K562 (cell line): ENCODE data around the gene PCNX4. TPM values are rescaled to one million over a fixed set of nuclear protein-coding genes. Genes with fewer than 3 reads are reported as not detected.

ENCODE experiments used
- ATAC-seq: fragments of 200-7000 bp; cut with Tn5 transposase; 3 replicates; pipeline ENCODE4 v1.9.1; 2020; ENCODE audit warnings: moderate library complexity
- BruUV-seq: library from RNA; stranded (reverse); fragments of 400-500 nt; replicated peaks from 2 replicates; lab custom pipeline; 2021; lab: Mats Ljungman, UMichigan
- CTCF ChIA-PET: fragments of 300-600 bp; formaldehyde crosslinking; extraction: SDS; loops from one replicate; lab custom pipeline; 2021; ENCODE audit warnings: low intra/inter-chr PET ratio; lab: Yijun Ruan, JAX
- POLR2A ChIA-PET: fragments of 300-600, 350-650 bp; sonication (Branson Sonifier 250); formaldehyde crosslinking; extraction: SDS; loops from one replicate; lab custom pipeline; 2021; ENCODE audit warnings: antibody characterized with exemption, inconsistent platforms; lab: Yijun Ruan, JAX
- DNase-seq, 4 experiments: peaks; one replicate each; pipeline versions ENCODE4 v3.0.0 to v3.0.0-alpha.2; 2011 to 2018; ENCODE audit warnings: low spot score in 3 of 4, mixed read lengths in 3 of 4; ENCODE audit errors: extremely low read depth in 1 of 4
- FAIRE-seq: peaks from 2 replicates; lab custom pipeline; 2011; peaks lifted over from hg19 to GRCh38; lab: Jason Lieb, UNC
- H2AFZ ChIP-seq: 2 replicates; pipeline ENCODE4 v1.6.0; 2011; ENCODE audit warnings: low read depth, low read length, control low read depth, inconsistent platforms
- H3K27ac ChIP-seq: fragments of 200-600 bp; 3 replicates; pipeline ENCODE4 v1.8.0; 2011; ENCODE audit warnings: low read depth, mild to moderate bottlenecking, control low read depth, inconsistent platforms, low read length, moderate library complexity, mixed read lengths; ENCODE audit errors: extremely low read depth
- H3K27me3 ChIP-seq, 2 experiments: fragments of 300-600 bp in 1 of 2; 2 replicates in 1 of 2; 3 replicates in 1 of 2; pipeline versions ENCODE4 v1.6.0 to v1.8.0; 2011; ENCODE audit warnings: inconsistent platforms in 2 of 2, low read length in 2 of 2, mild to moderate bottlenecking in 1 of 2, mixed read lengths in 1 of 2, moderate library complexity in 1 of 2; ENCODE audit not compliant: control insufficient read depth in 2 of 2, insufficient read depth in 2 of 2
- H3K36me3 ChIP-seq: fragments of 300-600 bp; 3 replicates; pipeline ENCODE4 v1.8.0; 2011; ENCODE audit warnings: mild to moderate bottlenecking, low read length, inconsistent platforms; ENCODE audit not compliant: control insufficient read depth, insufficient read depth
- H3K4me1 ChIP-seq, 2 experiments: fragments of 200-600 bp in 1 of 2; replicated peaks in 1 of 2; 2 replicates in 1 of 2; 3 replicates in 1 of 2; pipeline versions ENCODE4 v1.5.1 to v1.8.0; 2011; ENCODE audit warnings: inconsistent platforms in 2 of 2, low read length in 2 of 2, mild to moderate bottlenecking in 1 of 2, mixed read lengths in 1 of 2, moderate library complexity in 1 of 2; ENCODE audit not compliant: control insufficient read depth in 2 of 2, insufficient read depth in 2 of 2
- H3K4me2 ChIP-seq: 2 replicates; pipeline ENCODE4 v1.6.1; 2011; ENCODE audit warnings: low read length, control low read depth, inconsistent platforms, mixed read lengths; ENCODE audit not compliant: insufficient read depth
- H3K4me3 ChIP-seq: fragments of 200-600 bp; sonication (generic), shearing (Covaris generic); 2 replicates; pipeline ENCODE4 v1.5.1; 2016; ENCODE audit warnings: control low read depth, inconsistent platforms
- H3K79me2 ChIP-seq: fragments of 200-600 bp; 3 replicates; pipeline ENCODE4 v1.8.0; 2011; ENCODE audit warnings: low read length, inconsistent platforms; ENCODE audit not compliant: control insufficient read depth, insufficient read depth
- H3K9ac ChIP-seq, 2 experiments: 2 replicates each; pipeline versions ENCODE4 v1.6.0 to v1.6.1; 2011; ENCODE audit warnings: low read depth in 2 of 2, low read length in 2 of 2, control low read depth in 1 of 2, inconsistent platforms in 1 of 2, mild to moderate bottlenecking in 1 of 2, mixed read lengths in 1 of 2; ENCODE audit not compliant: insufficient read depth in 1 of 2
- H3K9me1 ChIP-seq: one replicate; pipeline ENCODE4 v1.6.0; 2011; ENCODE audit warnings: inconsistent platforms, mild to moderate bottlenecking, low read length, moderate library complexity; ENCODE audit not compliant: control insufficient read depth, insufficient read depth
- H3K9me3 ChIP-seq: replicated peaks from 2 replicates; pipeline ENCODE4 v1.5.1; 2011; ENCODE audit warnings: low read depth, low read length, inconsistent platforms; ENCODE audit not compliant: control insufficient read depth, insufficient read depth
- H4K20me1 ChIP-seq: replicated peaks from 2 replicates; pipeline ENCODE4 v1.6.1; 2011; ENCODE audit warnings: low read length, inconsistent platforms, mixed read lengths; ENCODE audit not compliant: control insufficient read depth, insufficient read depth
- CTCF ChIP-seq, 3 experiments: IDR thresholded peaks in 2 of 3; conservative IDR thresholded peaks in 1 of 3; 2 replicates each; pipeline ENCODE4 v1.5.1; 2011 to 2012; ENCODE audit warnings: low read length in 3 of 3, mild to moderate bottlenecking in 3 of 3, control low read depth in 2 of 3, improper control_type of control experiment in 1 of 3, inconsistent platforms in 1 of 3, low read depth in 1 of 3, mixed read lengths in 1 of 3, moderate library complexity in 1 of 3; ENCODE audit not compliant: insufficient read depth in 2 of 3
- ELK1 ChIP-seq: sonication (generic); formaldehyde crosslinking; IDR thresholded peaks from 2 replicates; pipeline ENCODE4 v1.8.1; 2022; ENCODE audit warnings: missing genetic modification reagents
- RREB1 ChIP-seq: fragments of 250-450 bp; sonication (Bioruptor Pico); IDR thresholded peaks from 2 replicates; pipeline ENCODE4 v1.4.0; 2020
- ZNF696 ChIP-seq: fragments of 250-450 bp; sonication (Bioruptor Pico); conservative IDR thresholded peaks from 2 replicates; pipeline ENCODE4 v1.4.0; 2020; ENCODE audit warnings: mild to moderate bottlenecking, moderate library complexity
- in situ Hi-C: fragments of 300-500 bp; cut with MboI; formaldehyde crosslinking; loops from 4 replicates; pipeline ENCODE4 v1.15.0; 2018; ENCODE audit warnings: inconsistent platforms, mixed read lengths
- intact Hi-C: fragments of 100-400 bp; cut with micrococcal nuclease; formaldehyde crosslinking; loops from 2 replicates; pipeline ENCODE4 v1.14.2; 2022
- polyA plus RNA-seq, 8 experiments: library from polyadenylated mRNA; depleted of rRNA in 4 of 8; stranded (reverse) in 5 of 8; unstranded in 3 of 8; fragments of >200 nt; fragmentation: Nextera tagmentation in 2 of 8; fragmentation: Illumina TruSeq in 1 of 8; extraction: Ambion mirVana in 2 of 8; extraction: Trizol in 1 of 8; gene quantifications; 2 replicates each; pipeline versions ENCODE4 v1.2.1 to v1.2.3, GENCODE V29; 2011 to 2014; ENCODE audit warnings: inconsistent platforms in 1 of 8, missing spikeins in 1 of 8
- total RNA-seq, 7 experiments: library from RNA; depleted of rRNA in 6 of 7; stranded (reverse); fragments of >200 nt in 6 of 7; fragmentation: Illumina TruSeq in 2 of 7; extraction: Trizol in 2 of 7; gene quantifications; 2 replicates each; pipeline versions ENCODE4 v1.2.1 to v1.2.3, GENCODE V29; 2011 to 2021; ENCODE audit warnings: low replicate concordance in 1 of 7

PCNX4 gene
- total and polyA plus RNA-seq, 9 of the 15 experiments (the other 6 are each of a cell fraction or from before 2014, with no cell fraction given), result 10.0 to 41.2 (median 22.4) TPM

GRCh38 chr14:60125918-60126317, 34.2 kb downstream of the PCNX4 start:
- Histone ChIP-seq H3K79me2 (no peaks in the 10 kb centered on the region), H3K9ac (no peak overlapping the region), H3K9me1 (no peaks in the 10 kb centered on the region), H3K9me3 (no peaks in the 10 kb centered on the region), H4K20me1 (no peaks in the 10 kb centered on the region), H3K4me3 (no peak overlapping the region), H3K4me2 (no peak overlapping the region), H3K27me3 (no peaks in the 10 kb centered on the region), H3K4me1 (no peaks in the 10 kb centered on the region), H2AFZ (no peak overlapping the region), H3K27ac (no peak overlapping the region), H3K36me3 (peaks cover 68% of the 10 kb centered on the region)
- intact Hi-C loops, result no loop called here
- ChIA-PET POLR2A (interaction anchor here (0.6 kb wide), 1 partner anchor 8 kb away, joined by 3 read pairs; no protein-coding TSS in a partner anchor), CTCF (no interaction called here)
- ATAC-seq, result no peak
- no peak for DNase-seq
- FAIRE-seq, result no peak
- in situ Hi-C loops, result no loop called here
- no TSS peak for BruUV-seq
- TF ChIP-seq CTCF (IDR thresholded peaks at IDR 0.05 in 2 of 3, conservative IDR thresholded peaks at IDR 0.05 in 1 of 3; ENCODE audit: insufficient read depth in 2 of 3, low read depth in 1 of 3, low read length in 3 of 3) (no peak), RREB1 (CRISPR knock-in tag) (no peak), ZNF696 (CRISPR knock-in tag) (no peak), ELK1 (CRISPR knock-in tag) (no peak)
